Measurements from ENCODE around the gene HDAC9.

DNA sequence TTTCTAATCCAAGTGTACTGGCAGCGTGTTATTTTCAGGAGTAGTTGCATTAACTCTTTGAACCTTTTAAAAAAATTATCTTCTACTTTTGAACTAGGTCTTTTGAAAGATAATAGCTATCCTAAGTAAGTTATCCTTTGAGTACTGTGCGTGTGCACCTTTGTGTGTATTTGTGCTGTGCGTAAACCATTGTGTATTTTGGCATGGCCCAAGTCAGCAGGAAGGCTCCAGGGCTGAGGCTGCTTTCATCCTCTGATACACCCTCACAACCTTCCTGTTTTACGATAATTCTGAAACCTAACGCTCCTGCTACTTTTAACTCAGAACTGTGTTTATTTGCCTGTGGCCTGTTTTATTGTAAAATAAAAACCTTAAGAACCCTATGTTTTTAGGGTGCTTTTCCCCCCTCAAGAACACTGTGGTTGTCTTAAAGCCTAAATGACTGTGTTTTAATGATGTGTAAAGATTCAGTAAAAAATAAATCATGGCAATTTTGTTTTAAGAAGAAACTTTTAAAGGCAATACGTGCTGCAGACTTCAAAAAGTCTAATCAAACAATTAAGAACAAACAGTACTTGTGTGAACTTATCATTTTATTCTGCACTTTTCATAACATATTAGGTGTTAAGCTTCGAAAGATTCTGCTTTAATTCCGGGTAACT is 57.5 kb downstream of the HDAC9 start:
- TF ChIP-seq ZFX (IDR thresholded peaks at IDR 0.05; ENCODE audit: borderline replicate concordance) = no peak
- TF ChIP-seq, protein P1, sequence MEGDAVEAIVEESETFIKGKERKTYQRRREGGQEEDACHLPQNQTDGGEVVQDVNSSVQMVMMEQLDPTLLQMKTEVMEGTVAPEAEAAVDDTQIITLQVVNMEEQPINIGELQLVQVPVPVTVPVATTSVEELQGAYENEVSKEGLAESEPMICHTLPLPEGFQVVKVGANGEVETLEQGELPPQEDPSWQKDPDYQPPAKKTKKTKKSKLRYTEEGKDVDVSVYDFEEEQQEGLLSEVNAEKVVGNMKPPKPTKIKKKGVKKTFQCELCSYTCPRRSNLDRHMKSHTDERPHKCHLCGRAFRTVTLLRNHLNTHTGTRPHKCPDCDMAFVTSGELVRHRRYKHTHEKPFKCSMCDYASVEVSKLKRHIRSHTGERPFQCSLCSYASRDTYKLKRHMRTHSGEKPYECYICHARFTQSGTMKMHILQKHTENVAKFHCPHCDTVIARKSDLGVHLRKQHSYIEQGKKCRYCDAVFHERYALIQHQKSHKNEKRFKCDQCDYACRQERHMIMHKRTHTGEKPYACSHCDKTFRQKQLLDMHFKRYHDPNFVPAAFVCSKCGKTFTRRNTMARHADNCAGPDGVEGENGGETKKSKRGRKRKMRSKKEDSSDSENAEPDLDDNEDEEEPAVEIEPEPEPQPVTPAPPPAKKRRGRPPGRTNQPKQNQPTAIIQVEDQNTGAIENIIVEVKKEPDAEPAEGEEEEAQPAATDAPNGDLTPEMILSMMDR (IDR thresholded peaks at IDR 0.05) = no peak

Data from 22Rv1 (cell line).